SK-N-SH treated with all-trans-retinoic acid at 6 μM for 48 hours (cell line): ENCODE data around the gene BTBD16.

ENCODE experiments used
- ATAC-seq: fragments of 200-7000 bp; cut with Tn5 transposase; 3 replicates; pipeline ENCODE4 v1.9.1; 2020; ENCODE audit warnings: mild to moderate bottlenecking, moderate library complexity
- BACH2 ChIP-seq: fragments of 250-450 bp; sonication (Bioruptor Pico); IDR thresholded peaks from 2 replicates; pipeline ENCODE4 v1.9.0; 2021; ENCODE audit warnings: mild to moderate bottlenecking, borderline replicate concordance
- CSDC2 ChIP-seq: fragments of 250-450 bp; sonication (Bioruptor Pico); IDR thresholded peaks from 2 replicates; pipeline ENCODE4 v1.5.0; 2020; ENCODE audit warnings: mild to moderate bottlenecking, moderate library complexity
- ESRRG ChIP-seq: fragments of 250-450 bp; sonication (Bioruptor Pico); IDR thresholded peaks from 2 replicates; pipeline ENCODE4 v1.6.1; 2021; ENCODE audit warnings: mild to moderate bottlenecking
- GLIS3 ChIP-seq: fragments of 250-450 bp; sonication (Bioruptor Pico); IDR thresholded peaks from 2 replicates; pipeline ENCODE4 v1.5.0; 2020; ENCODE audit warnings: mild to moderate bottlenecking, moderate library complexity
- ISL1 ChIP-seq: fragments of 250-450 bp; sonication (Bioruptor Pico); IDR thresholded peaks from 2 replicates; pipeline ENCODE4 v2.1.2; 2022; ENCODE audit warnings: mild to moderate bottlenecking, moderate library complexity
- OSR1 ChIP-seq: fragments of 250-450 bp; sonication (Bioruptor Pico); IDR thresholded peaks from 2 replicates; pipeline ENCODE4 v1.8.0; 2022; ENCODE audit warnings: moderate library complexity, mild to moderate bottlenecking, inconsistent platforms
- RARB ChIP-seq: fragments of 250-450 bp; sonication (Bioruptor Pico); IDR thresholded peaks from 2 replicates; pipeline ENCODE4 v1.8.0; 2021; ENCODE audit warnings: mild to moderate bottlenecking, moderate library complexity
- SNAI2 ChIP-seq: fragments of 250-450 bp; sonication (Bioruptor Pico); IDR thresholded peaks from 2 replicates; pipeline ENCODE4 v1.5.0; 2020; ENCODE audit warnings: mild to moderate bottlenecking, moderate library complexity
- TCF4 ChIP-seq: fragments of 250-450 bp; sonication (Bioruptor Pico); IDR thresholded peaks from 2 replicates; pipeline ENCODE4 v1.8.0; 2021; ENCODE audit warnings: mild to moderate bottlenecking, moderate library complexity, borderline replicate concordance
- TOX ChIP-seq: fragments of 250-450 bp; sonication (Bioruptor Pico); IDR thresholded peaks from 2 replicates; pipeline ENCODE4 v1.8.0; 2021; ENCODE audit warnings: mild to moderate bottlenecking, moderate library complexity, borderline replicate concordance
- ZFP3 ChIP-seq: fragments of 250-450 bp; sonication (Bioruptor Pico); IDR thresholded peaks from 2 replicates; pipeline ENCODE4 v1.5.0; 2020; ENCODE audit warnings: mild to moderate bottlenecking, moderate library complexity
- ZFP30 ChIP-seq: fragments of 450-650 bp; formaldehyde crosslinking; IDR thresholded peaks from 2 replicates; pipeline ENCODE4 v1.5.0; 2022; ENCODE audit warnings: mild to moderate bottlenecking, moderate library complexity
- ZNF565 ChIP-seq: fragments of 450-650 bp; formaldehyde crosslinking; conservative IDR thresholded peaks from 2 replicates; pipeline ENCODE4 v1.5.0; 2020; ENCODE audit warnings: low read depth, mild to moderate bottlenecking, moderate library complexity
- ZNF70 ChIP-seq: fragments of 450-650 bp; formaldehyde crosslinking; IDR thresholded peaks from 2 replicates; pipeline ENCODE4 v1.5.0; 2020; ENCODE audit warnings: mild to moderate bottlenecking, moderate library complexity
- ZNF8 ChIP-seq: fragments of 450-650 bp; formaldehyde crosslinking; IDR thresholded peaks from 2 replicates; pipeline ENCODE4 v1.5.0; 2020; ENCODE audit warnings: mild to moderate bottlenecking, moderate library complexity
- TF ChIP-seq, protein P1 (sequence below): fragments of 250-450 bp; sonication (Bioruptor Pico); IDR thresholded peaks from 2 replicates; pipeline ENCODE4 v1.8.0; 2020; ENCODE audit warnings: mild to moderate bottlenecking, moderate library complexity, borderline replicate concordance
- TF ChIP-seq, protein P2 (sequence below): fragments of 250-450 bp; sonication (Bioruptor Pico); IDR thresholded peaks from 2 replicates; pipeline ENCODE4 v1.5.1; 2021; ENCODE audit warnings: mild to moderate bottlenecking, moderate library complexity
- TF ChIP-seq, protein P3 (sequence below): fragments of 250-450 bp; sonication (Bioruptor Pico); IDR thresholded peaks from 2 replicates; pipeline ENCODE4 v1.5.0; 2020; ENCODE audit warnings: mild to moderate bottlenecking, moderate library complexity
- TF ChIP-seq, protein P4 (sequence below): fragments of 250-450 bp; sonication (Bioruptor Pico); IDR thresholded peaks from 2 replicates; pipeline ENCODE4 v1.8.0; 2021; ENCODE audit warnings: low read depth, mild to moderate bottlenecking, moderate library complexity, borderline replicate concordance
- TF ChIP-seq, protein P5 (sequence below): fragments of 250-450 bp; sonication (Bioruptor Pico); IDR thresholded peaks from 2 replicates; pipeline ENCODE4 v1.5.1; 2020; ENCODE audit warnings: low read depth, mild to moderate bottlenecking, moderate library complexity

BTBD16 gene

DNA sequence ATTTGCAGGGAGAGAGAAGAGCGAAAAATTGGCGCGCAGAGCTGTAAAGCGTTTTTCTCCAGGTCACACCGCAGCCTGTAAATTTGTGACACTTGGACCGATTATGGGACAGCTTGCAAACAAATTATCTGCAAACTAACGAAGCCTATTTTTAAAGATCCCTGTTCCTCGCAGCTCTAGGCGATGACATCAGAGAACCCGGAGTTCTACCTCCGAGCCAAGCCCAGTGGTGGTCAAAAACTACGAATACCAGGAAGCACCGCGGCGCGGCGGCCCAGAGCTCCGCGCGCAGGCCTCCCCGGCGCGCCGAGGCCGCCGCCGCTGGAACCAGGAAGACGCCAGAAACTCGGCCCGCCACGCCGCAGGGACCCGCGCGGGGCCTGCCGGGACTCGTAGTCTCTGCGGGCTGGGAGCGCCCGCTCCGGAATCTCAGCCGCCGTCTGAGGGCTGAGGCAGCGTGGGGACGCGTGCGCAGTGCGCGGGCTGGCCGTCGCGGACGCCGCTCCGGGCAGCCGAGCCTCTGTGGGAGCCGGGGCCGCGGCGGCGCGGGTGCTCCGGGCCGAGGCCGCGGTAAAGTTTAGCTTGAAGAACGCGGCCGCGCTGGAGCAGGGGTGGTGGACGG lies 103.3 kb downstream of the BTBD16 start, which contains the start of gene PLEKHA1:
Gene PLEKHA1, plus strand, starts transcription at position 472 of the 622 bp plus-strand sequence. CDS start 18,493 bp downstream, outside the sequence.
- ATAC-seq: peak; percentile 95
- TF ChIP-seq CSDC2 (CRISPR knock-in tag): no peak
- no peak for TF ChIP-seq ESRRG (CRISPR knock-in tag)
- TF ChIP-seq, protein P1, sequence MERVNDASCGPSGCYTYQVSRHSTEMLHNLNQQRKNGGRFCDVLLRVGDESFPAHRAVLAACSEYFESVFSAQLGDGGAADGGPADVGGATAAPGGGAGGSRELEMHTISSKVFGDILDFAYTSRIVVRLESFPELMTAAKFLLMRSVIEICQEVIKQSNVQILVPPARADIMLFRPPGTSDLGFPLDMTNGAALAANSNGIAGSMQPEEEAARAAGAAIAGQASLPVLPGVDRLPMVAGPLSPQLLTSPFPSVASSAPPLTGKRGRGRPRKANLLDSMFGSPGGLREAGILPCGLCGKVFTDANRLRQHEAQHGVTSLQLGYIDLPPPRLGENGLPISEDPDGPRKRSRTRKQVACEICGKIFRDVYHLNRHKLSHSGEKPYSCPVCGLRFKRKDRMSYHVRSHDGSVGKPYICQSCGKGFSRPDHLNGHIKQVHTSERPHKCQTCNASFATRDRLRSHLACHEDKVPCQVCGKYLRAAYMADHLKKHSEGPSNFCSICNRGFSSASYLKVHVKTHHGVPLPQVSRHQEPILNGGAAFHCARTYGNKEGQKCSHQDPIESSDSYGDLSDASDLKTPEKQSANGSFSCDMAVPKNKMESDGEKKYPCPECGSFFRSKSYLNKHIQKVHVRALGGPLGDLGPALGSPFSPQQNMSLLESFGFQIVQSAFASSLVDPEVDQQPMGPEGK (CRISPR knock-in tag): no peak
- TF ChIP-seq ZFP3 (CRISPR knock-in tag): no peak
- TF ChIP-seq, protein P2, sequence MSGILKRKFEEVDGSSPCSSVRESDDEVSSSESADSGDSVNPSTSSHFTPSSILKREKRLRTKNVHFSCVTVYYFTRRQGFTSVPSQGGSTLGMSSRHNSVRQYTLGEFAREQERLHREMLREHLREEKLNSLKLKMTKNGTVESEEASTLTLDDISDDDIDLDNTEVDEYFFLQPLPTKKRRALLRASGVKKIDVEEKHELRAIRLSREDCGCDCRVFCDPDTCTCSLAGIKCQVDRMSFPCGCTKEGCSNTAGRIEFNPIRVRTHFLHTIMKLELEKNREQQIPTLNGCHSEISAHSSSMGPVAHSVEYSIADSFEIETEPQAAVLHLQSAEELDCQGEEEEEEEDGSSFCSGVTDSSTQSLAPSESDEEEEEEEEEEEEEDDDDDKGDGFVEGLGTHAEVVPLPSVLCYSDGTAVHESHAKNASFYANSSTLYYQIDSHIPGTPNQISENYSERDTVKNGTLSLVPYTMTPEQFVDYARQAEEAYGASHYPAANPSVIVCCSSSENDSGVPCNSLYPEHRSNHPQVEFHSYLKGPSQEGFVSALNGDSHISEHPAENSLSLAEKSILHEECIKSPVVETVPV (CRISPR knock-in tag): no peak
- TF ChIP-seq ZNF70 (CRISPR knock-in tag): no peak
- TF ChIP-seq, all 23 proteins: peak for 0

DNA sequence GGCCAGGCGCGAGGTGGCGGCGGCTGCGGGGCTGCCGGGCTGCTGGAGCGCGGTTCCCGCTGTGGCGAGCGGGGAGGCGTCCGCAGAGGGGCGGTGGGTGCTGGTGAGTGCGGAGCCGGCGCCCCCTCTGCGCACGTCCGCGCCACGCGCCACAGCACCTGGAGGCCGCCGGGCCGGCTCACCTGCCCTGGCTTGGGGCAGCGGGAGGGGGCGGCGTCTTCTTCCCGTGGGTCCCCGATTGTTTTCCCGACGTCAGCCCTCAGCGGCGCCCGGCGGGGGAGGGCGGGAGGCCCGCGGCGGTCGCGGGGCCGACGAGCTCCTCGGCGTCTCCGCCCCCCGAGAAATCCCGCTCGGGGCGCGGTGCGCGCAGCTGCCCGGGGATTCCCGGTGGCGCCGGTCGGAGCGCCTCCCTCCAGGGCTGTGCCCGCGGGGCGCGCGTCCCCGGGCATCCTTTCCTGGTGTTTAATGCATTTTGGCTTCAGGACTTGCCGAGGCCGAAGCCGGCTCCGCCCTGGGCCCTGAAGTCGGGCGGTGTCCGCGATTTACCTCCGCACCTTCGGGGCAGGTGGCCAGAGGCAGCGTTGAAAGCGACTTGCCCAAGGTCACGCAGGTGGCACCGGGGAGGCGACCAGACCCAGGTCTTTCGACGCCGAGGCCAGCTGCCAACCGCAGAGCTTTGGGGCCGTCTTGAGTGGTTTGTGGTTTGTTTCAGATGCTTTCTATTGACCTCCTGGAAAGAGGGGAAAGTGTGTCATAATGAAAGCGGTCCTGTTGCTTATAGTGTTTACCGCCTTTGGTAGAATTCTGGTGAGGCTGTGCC lies 104.0 kb downstream of the BTBD16 start:
- peak; percentile 53 for ATAC-seq
- TF ChIP-seq, protein P1 (CRISPR knock-in tag): no peak
- TF ChIP-seq TCF4 (CRISPR knock-in tag): no peak
- no peak for TF ChIP-seq ZNF70 (CRISPR knock-in tag)
- no peak for TF ChIP-seq SNAI2 (CRISPR knock-in tag)
- TF ChIP-seq, protein P2 (CRISPR knock-in tag): no peak
- TF ChIP-seq ISL1 (CRISPR knock-in tag): no peak
- no peak for TF ChIP-seq ZNF565 (CRISPR knock-in tag)
- TF ChIP-seq, protein P3, sequence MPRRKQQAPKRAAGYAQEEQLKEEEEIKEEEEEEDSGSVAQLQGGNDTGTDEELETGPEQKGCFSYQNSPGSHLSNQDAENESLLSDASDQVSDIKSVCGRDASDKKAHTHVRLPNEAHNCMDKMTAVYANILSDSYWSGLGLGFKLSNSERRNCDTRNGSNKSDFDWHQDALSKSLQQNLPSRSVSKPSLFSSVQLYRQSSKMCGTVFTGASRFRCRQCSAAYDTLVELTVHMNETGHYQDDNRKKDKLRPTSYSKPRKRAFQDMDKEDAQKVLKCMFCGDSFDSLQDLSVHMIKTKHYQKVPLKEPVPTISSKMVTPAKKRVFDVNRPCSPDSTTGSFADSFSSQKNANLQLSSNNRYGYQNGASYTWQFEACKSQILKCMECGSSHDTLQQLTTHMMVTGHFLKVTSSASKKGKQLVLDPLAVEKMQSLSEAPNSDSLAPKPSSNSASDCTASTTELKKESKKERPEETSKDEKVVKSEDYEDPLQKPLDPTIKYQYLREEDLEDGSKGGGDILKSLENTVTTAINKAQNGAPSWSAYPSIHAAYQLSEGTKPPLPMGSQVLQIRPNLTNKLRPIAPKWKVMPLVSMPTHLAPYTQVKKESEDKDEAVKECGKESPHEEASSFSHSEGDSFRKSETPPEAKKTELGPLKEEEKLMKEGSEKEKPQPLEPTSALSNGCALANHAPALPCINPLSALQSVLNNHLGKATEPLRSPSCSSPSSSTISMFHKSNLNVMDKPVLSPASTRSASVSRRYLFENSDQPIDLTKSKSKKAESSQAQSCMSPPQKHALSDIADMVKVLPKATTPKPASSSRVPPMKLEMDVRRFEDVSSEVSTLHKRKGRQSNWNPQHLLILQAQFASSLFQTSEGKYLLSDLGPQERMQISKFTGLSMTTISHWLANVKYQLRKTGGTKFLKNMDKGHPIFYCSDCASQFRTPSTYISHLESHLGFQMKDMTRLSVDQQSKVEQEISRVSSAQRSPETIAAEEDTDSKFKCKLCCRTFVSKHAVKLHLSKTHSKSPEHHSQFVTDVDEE (CRISPR knock-in tag): no peak
- TF ChIP-seq GLIS3 (CRISPR knock-in tag): no peak
- TF ChIP-seq TOX (CRISPR knock-in tag): no peak
- TF ChIP-seq ZFP3 (CRISPR knock-in tag): no peak
- TF ChIP-seq ZNF8 (CRISPR knock-in tag): no peak
- TF ChIP-seq, protein P4, sequence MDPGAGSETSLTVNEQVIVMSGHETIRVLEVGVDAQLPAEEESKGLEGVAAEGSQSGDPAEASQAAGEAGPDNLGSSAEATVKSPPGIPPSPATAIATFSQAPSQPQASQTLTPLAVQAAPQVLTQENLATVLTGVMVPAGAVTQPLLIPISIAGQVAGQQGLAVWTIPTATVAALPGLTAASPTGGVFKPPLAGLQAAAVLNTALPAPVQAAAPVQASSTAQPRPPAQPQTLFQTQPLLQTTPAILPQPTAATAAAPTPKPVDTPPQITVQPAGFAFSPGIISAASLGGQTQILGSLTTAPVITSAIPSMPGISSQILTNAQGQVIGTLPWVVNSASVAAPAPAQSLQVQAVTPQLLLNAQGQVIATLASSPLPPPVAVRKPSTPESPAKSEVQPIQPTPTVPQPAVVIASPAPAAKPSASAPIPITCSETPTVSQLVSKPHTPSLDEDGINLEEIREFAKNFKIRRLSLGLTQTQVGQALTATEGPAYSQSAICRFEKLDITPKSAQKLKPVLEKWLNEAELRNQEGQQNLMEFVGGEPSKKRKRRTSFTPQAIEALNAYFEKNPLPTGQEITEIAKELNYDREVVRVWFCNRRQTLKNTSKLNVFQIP (CRISPR knock-in tag): no peak
- no peak for TF ChIP-seq CSDC2 (CRISPR knock-in tag)
- TF ChIP-seq RARB (CRISPR knock-in tag): no peak
- no peak for TF ChIP-seq OSR1 (CRISPR knock-in tag)
- TF ChIP-seq BACH2 (CRISPR knock-in tag): no peak
- no peak for TF ChIP-seq ZFP30 (CRISPR knock-in tag)
- TF ChIP-seq ESRRG (CRISPR knock-in tag): no peak
- TF ChIP-seq, protein P5, sequence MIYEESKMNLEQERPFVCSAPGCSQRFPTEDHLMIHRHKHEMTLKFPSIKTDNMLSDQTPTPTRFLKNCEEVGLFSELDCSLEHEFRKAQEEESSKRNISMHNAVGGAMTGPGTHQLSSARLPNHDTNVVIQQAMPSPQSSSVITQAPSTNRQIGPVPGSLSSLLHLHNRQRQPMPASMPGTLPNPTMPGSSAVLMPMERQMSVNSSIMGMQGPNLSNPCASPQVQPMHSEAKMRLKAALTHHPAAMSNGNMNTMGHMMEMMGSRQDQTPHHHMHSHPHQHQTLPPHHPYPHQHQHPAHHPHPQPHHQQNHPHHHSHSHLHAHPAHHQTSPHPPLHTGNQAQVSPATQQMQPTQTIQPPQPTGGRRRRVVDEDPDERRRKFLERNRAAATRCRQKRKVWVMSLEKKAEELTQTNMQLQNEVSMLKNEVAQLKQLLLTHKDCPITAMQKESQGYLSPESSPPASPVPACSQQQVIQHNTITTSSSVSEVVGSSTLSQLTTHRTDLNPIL (CRISPR knock-in tag): no peak
